Neural crest cell (in vitro differentiated cells): ENCODE data around the gene FBXW8. TPM values are rescaled to one million over a fixed set of nuclear protein-coding genes. Genes with fewer than 3 reads are reported as not detected.

Source experiments
- DNase-seq: peaks from one replicate; pipeline ENCODE4 v3.0.0; 2021; ENCODE audit warnings: low read depth, mixed read lengths, low spot score
- H3K27ac Mint-ChIP-seq: one replicate; pipeline ENCODE4 v1.8.0; 2021; ENCODE audit warnings: mild to moderate bottlenecking, mixed read lengths; ENCODE audit not compliant: unreplicated experiment
- H3K27me3 Mint-ChIP-seq: 2 replicates; pipeline ENCODE4 v1.8.0; 2021; ENCODE audit warnings: low read depth, mild to moderate bottlenecking, mixed read lengths
- H3K36me3 Mint-ChIP-seq: 2 replicates; pipeline ENCODE4 v1.8.0; 2021; ENCODE audit warnings: low read depth, mild to moderate bottlenecking, mixed read lengths
- H3K4me1 Mint-ChIP-seq: 2 replicates; pipeline ENCODE4 v1.8.0; 2021; ENCODE audit warnings: mixed read lengths
- H3K4me3 Mint-ChIP-seq: one replicate; pipeline ENCODE4 v1.8.0; 2021; ENCODE audit warnings: mild to moderate bottlenecking, mixed read lengths
- H3K9me3 Mint-ChIP-seq: 2 replicates; pipeline ENCODE4 v1.8.0; 2021; ENCODE audit warnings: mixed read lengths
- CTCF ChIP-seq: fragments of 200-600 bp; sonication (generic); conservative IDR thresholded peaks from 2 replicates; pipeline ENCODE4 v1.5.0; 2021; ENCODE audit warnings: antibody characterized with exemption, mild to moderate bottlenecking
- total RNA-seq: library from RNA; stranded (reverse); gene quantifications from 2 replicates; pipeline ENCODE4 v1.2.1, GENCODE V29; 2021

The FBXW8 gene
- total RNA-seq, 1 donor from 2014 or later, result 34.8 TPM

- no peak for TF ChIP-seq CTCF
- Mint-ChIP-seq H3K36me3 (peaks cover 5% of the 10 kb centered on the region), H3K4me3 (no peak overlapping the region), H3K27me3 (no peaks in the 10 kb centered on the region), H3K9me3 (no peaks in the 10 kb centered on the region), H3K27ac (peak overlapping the region; percentile 96), H3K4me1 (peaks cover 17% of the 10 kb centered on the region)
- no peak for DNase-seq
These were observed 44.1 kb downstream of the FBXW8 start for GRCh38 chr12:116954710-116955381.

- Mint-ChIP-seq H3K4me1 (peaks cover 18% of the 10 kb centered on the region), H3K27me3 (no peaks in the 10 kb centered on the region), H3K36me3 (peaks cover 2% of the 10 kb centered on the region), H3K4me3 (no peak overlapping the region), H3K9me3 (no peaks in the 10 kb centered on the region), H3K27ac (no peak overlapping the region)
- no peak for TF ChIP-seq CTCF
- DNase-seq, result no peak
These were observed 44.8 kb downstream of the FBXW8 start for GRCh38 chr12:116955382-116956021.

- TF ChIP-seq CTCF, result no peak
- Mint-ChIP-seq H3K27ac (peak overlapping the region; percentile 85), H3K36me3 (peaks cover 2% of the 10 kb centered on the region), H3K9me3 (no peaks in the 10 kb centered on the region), H3K4me1 (peaks cover 34% of the 10 kb centered on the region), H3K4me3 (no peak overlapping the region), H3K27me3 (no peaks in the 10 kb centered on the region)
- DNase-seq, result no peak
These were observed 47.9 kb downstream of the FBXW8 start for GRCh38 chr12:116958402-116959197.

- DNase-seq, result no peak
- H3K27ac Mint-ChIP-seq, result peak overlapping the region; percentile 3
- TF ChIP-seq CTCF, result no peak
- H3K27me3 Mint-ChIP-seq, result no peaks in the 10 kb centered on the region
- peaks cover 2% of the 10 kb centered on the region for H3K36me3 Mint-ChIP-seq
- H3K9me3 Mint-ChIP-seq, result no peaks in the 10 kb centered on the region
- no peak overlapping the region for H3K4me3 Mint-ChIP-seq
- H3K4me1 Mint-ChIP-seq, result peaks cover 34% of the 10 kb centered on the region
These were observed 48.4 kb downstream of the FBXW8 start for GRCh38 chr12:116959198-116959460.

GRCh38 chr12:116959845-116960514 lies 49.2 kb downstream of the FBXW8 start:
- H3K27ac Mint-ChIP-seq, result no peak overlapping the region
- H3K9me3 Mint-ChIP-seq, result no peaks in the 10 kb centered on the region
- H3K4me1 Mint-ChIP-seq, result peaks cover 34% of the 10 kb centered on the region
- no peak overlapping the region for H3K4me3 Mint-ChIP-seq
- no peaks in the 10 kb centered on the region for H3K27me3 Mint-ChIP-seq
- no peak for DNase-seq
- no peak for TF ChIP-seq CTCF
- H3K36me3 Mint-ChIP-seq, result peaks cover 2% of the 10 kb centered on the region
